Activated T-cell treated with anti-CD3 and anti-CD28 coated beads, Interleukin-2, amount 50 U/mL, for 4 hours (primary cell): ENCODE results near the gene LHPP. TPM values are rescaled to one million over a fixed set of nuclear protein-coding genes. Genes with fewer than 3 reads are reported as not detected.

Experiments used
- ATAC-seq, 2 donors: fragments of 200-7000 bp; cut with Tn5 transposase; one replicate each; pipeline ENCODE4 v1.10.0; 2021
- DNase-seq: peaks from one replicate; pipeline ENCODE4 v3.0.0-alpha.2; 2020
- H3K27me3 Mint-ChIP-seq: one replicate; pipeline ENCODE4 v1.8.0; 2021; ENCODE audit warnings: low read depth, mixed read lengths
- H3K36me3 Mint-ChIP-seq: one replicate; pipeline ENCODE4 v1.8.0; 2022; ENCODE audit warnings: mixed read lengths; ENCODE audit not compliant: insufficient read depth
- H3K4me1 Mint-ChIP-seq: one replicate; pipeline ENCODE4 v1.8.0; 2021; ENCODE audit warnings: low read depth, mixed read lengths
- H3K4me3 Mint-ChIP-seq: one replicate; pipeline ENCODE4 v1.8.0; 2021; ENCODE audit warnings: mild to moderate bottlenecking, moderate library complexity, mixed read lengths
- H3K9me3 Mint-ChIP-seq: one replicate; pipeline ENCODE4 v1.8.0; 2021; ENCODE audit warnings: mixed read lengths
- total RNA-seq, 3 donors: library from RNA; stranded (reverse); gene quantifications; one replicate each; pipeline ENCODE4 v1.2.1, GENCODE V29; 2021

The LHPP gene
- total RNA-seq, 3 donors from 2014 or later: 2.5 to 3.3 (median 3.2) TPM

DNA sequence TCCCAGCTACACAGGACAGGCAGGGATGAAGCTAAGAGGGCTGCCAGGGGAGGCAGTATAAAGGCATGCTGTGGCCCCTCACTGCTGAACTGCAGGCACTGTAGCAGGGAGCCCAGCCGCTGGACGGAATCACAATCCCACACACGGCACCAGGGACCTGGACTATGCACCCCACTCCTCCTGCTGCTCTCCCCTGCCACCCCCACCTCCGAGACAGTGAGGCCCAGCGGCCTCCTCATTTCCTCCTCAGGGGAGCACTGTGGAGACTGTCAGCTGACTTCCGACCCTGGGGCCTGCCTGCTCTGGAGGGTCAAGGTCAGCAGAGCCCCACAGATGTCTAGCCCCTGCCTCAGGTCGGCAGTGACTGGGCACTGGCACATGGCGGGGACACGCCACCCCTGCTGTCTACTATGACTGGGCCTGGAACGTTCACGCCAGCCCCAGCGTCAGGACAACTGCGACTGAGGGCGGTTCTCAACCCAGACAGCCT is 189.8 kb downstream of the LHPP start:
- Mint-ChIP-seq H3K9me3 (no peaks in the 10 kb centered on the region), H3K36me3 (peaks cover 4% of the 10 kb centered on the region), H3K4me3 (peak overlapping the region; percentile 55), H3K4me1 (peaks cover 96% of the 10 kb centered on the region), H3K27me3 (no peaks in the 10 kb centered on the region)
- DNase-seq: no peak
- peak in 1 of 2 donors; percentile 24 for ATAC-seq

GRCh38 chr10:124652200-124652599 is 190.6 kb downstream of the LHPP start:
- no peak for DNase-seq
- H3K4me3 Mint-ChIP-seq: peak overlapping the region; percentile 1
- no peak for ATAC-seq
- H3K9me3 Mint-ChIP-seq: no peaks in the 10 kb centered on the region
- H3K4me1 Mint-ChIP-seq: peaks cover 92% of the 10 kb centered on the region
- H3K27me3 Mint-ChIP-seq: no peaks in the 10 kb centered on the region
- peaks cover 4% of the 10 kb centered on the region for H3K36me3 Mint-ChIP-seq

DNA sequence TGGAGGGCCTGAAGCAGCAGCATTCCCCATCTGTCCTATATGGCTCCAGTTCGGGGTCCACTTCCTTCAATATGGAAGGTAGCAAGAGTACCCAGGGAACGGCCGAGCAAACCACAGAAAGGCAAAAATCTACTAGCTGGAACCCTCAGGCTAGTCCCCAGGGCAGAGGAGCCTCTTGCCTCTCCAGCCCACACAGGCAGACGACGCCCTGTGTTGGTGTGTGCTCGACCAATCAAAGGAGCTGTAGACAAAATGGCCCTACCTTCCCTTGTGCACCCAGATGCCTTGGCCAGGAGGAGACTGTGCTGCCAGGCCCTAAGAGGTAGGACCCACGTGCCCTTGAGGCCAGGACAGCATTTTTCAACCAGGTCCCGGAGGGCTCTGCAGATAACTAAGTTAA is 191.1 kb downstream of the LHPP start:
- Mint-ChIP-seq H3K36me3 (peaks cover 4% of the 10 kb centered on the region), H3K9me3 (no peaks in the 10 kb centered on the region), H3K4me1 (peaks cover 92% of the 10 kb centered on the region), H3K4me3 (no peak overlapping the region), H3K27me3 (no peaks in the 10 kb centered on the region)
- ATAC-seq (no peak), DNase-seq (no peak)

GRCh38 chr10:124653311-124653710 is 191.7 kb downstream of the LHPP start:
- Mint-ChIP-seq H3K4me1 (peaks cover 92% of the 10 kb centered on the region), H3K9me3 (no peaks in the 10 kb centered on the region), H3K27me3 (no peaks in the 10 kb centered on the region), H3K36me3 (peaks cover 4% of the 10 kb centered on the region), H3K4me3 (no peak overlapping the region)
- no peak for ATAC-seq
- no peak for DNase-seq

DNA sequence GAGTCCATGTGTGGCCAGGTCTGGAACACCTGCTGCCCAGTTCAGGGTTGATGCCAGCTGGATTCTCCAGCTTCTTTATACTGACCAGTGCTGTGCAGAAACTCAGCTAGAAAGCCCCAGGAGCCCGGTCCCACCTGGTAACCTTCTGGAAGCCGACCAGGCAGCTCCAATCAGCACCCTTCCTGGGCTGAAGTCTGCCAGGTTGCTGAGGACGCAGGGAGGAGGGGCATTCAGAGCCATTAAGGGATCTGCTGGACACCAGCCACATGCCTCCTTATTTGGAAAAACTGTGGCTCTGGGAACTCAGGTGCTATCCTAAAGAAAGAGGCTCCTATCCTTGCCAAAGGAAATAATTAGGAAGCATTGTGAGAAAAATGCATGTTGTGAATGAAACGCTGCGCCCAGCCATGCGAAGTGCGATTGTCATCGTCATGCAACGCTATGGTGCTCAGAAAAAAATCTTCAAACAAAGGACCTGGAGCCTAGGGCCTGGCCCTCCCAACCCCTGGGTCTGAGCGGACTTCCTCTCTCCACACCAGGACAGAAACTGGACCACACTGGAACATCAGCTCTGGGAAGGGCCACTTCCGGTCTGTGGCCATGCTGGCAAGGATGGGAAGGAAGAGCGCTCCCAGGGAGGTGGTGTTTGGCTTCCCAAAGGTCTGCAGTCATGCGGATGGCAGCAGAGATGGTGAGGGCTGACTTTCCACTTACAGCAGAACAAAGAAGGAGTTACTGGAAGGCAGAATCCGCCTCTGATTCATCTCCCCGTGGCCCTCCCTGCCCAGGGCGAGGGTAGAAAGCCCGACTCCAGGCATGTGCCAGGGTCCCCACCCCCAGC is 192.4 kb downstream of the LHPP start:
- Mint-ChIP-seq H3K27me3 (no peaks in the 10 kb centered on the region), H3K36me3 (peaks cover 4% of the 10 kb centered on the region)

DNA sequence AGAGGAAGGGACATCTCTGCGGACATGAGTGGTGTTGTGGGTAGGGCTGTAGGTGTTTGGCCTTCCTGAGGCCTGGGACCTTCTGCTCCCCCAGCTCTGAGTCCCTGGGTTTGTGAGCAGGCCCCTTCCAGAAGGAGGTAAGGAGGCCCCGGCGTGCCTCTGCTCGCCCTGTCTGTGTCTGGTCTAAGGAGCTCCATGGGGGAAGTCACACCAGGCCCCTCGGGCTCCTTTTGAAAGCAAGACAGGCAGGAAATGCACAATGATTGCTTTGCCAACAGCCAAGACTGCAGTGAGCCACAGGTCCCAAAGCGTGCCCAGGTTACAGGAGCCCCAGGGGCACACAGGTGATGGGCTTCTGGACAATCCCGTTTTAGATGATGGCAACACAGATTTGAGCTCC is 193.1 kb downstream of the LHPP start:
- peaks cover 92% of the 10 kb centered on the region for H3K4me1 Mint-ChIP-seq
- H3K27me3 Mint-ChIP-seq: no peaks in the 10 kb centered on the region
- H3K36me3 Mint-ChIP-seq: peaks cover 4% of the 10 kb centered on the region
- H3K4me3 Mint-ChIP-seq: no peak overlapping the region
- DNase-seq: no peak
- ATAC-seq: no peak
- H3K9me3 Mint-ChIP-seq: no peaks in the 10 kb centered on the region

More for the DNA sequence above, 192.4 kb downstream of the LHPP start:
- Mint-ChIP-seq H3K4me1 (peaks cover 92% of the 10 kb centered on the region), H3K4me3 (no peak overlapping the region), H3K9me3 (no peaks in the 10 kb centered on the region)
- DNase-seq (no peak), ATAC-seq (no peak)

DNA sequence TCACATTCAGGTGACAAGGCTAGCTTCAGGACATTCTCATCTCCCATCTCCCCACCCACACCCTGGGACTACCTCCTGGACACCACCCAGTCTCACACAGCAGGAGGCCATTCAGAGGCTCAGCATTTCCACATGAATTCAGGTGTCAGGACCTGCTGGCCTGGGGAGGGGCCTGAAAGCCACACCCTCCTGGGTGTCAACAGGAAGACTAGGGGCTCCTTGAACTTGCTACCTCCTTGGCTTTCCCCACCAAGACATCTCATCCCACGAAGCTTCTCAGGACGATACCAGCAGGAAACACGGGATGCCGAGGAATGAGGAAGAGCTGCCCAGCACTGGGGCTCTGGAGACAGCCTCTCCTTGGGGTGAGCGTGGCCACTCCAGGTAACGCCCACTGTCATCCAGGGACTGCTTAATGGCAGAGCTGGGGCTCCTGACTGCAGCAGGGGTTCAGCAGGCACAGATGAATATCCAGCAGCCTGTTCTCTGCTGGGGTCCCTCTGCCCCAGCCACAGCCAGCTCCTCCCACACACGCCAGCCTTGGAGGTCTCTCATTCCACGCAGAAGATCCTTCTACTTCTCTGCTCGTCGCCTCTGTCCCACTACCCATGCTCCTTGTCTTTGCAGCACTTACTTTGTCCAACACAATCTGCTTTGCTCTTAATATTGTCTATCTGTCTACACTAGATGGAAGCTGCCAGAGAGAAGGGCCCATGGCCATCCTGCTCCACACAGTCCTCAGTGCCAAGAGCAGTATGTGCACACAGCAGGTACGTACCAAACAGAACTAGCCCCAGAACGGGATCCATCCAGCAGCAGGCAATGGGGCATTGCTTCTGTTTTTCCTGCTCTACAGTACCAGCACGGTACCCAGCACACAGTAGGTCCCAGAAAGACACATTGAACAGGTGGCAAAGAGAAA is 193.8 kb downstream of the LHPP start:
- Mint-ChIP-seq H3K9me3 (no peaks in the 10 kb centered on the region), H3K4me1 (peaks cover 92% of the 10 kb centered on the region), H3K4me3 (no peak overlapping the region), H3K27me3 (no peaks in the 10 kb centered on the region), H3K36me3 (peaks cover 4% of the 10 kb centered on the region)
- DNase-seq (no peak), ATAC-seq (no peak)

GRCh38 chr10:124656113-124656490 is 194.5 kb downstream of the LHPP start:
- Mint-ChIP-seq H3K4me3 (no peak overlapping the region), H3K36me3 (peaks cover 7% of the 10 kb centered on the region), H3K27me3 (no peaks in the 10 kb centered on the region), H3K9me3 (no peaks in the 10 kb centered on the region), H3K4me1 (peaks cover 90% of the 10 kb centered on the region)
- ATAC-seq (no peak), DNase-seq (no peak)

GRCh38 chr10:124656541-124656940 is 194.9 kb downstream of the LHPP start:
- no peak for DNase-seq
- Mint-ChIP-seq H3K27me3 (no peaks in the 10 kb centered on the region), H3K4me3 (no peak overlapping the region), H3K4me1 (peaks cover 89% of the 10 kb centered on the region), H3K36me3 (peaks cover 8% of the 10 kb centered on the region), H3K9me3 (no peaks in the 10 kb centered on the region)
- no peak for ATAC-seq

DNA sequence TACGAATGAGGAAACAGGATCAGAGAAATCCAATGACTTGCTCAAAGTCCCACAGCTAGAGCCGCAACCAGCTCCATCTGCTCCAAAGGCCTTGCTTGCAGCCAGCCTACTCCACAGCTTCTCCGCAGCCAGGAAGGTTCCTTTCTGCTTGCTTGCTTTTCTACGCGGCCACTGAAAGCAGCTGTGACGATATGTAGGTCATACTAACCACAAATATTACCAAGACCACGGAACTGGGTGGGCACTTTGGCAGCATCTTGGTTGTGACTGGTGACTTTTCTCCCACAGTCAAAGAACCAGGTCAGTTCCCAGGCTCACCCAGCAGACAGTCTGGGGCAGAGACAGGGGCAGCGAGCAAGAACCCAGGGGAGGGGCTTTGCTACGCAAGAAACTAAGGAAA is 196.2 kb downstream of the LHPP start:
- Mint-ChIP-seq H3K9me3 (no peaks in the 10 kb centered on the region), H3K36me3 (peaks cover 8% of the 10 kb centered on the region), H3K4me3 (peak overlapping the region; percentile 56), H3K4me1 (peaks cover 83% of the 10 kb centered on the region), H3K27me3 (no peaks in the 10 kb centered on the region)
- ATAC-seq (peak in 1 of 2 donors; percentile 33), DNase-seq (no peak)

- peaks cover 75% of the 10 kb centered on the region for H3K4me1 Mint-ChIP-seq
- peaks cover 8% of the 10 kb centered on the region for H3K36me3 Mint-ChIP-seq
- H3K9me3 Mint-ChIP-seq: no peaks in the 10 kb centered on the region
- ATAC-seq (no peak), DNase-seq (no peak)
- H3K4me3 Mint-ChIP-seq: no peak overlapping the region
- no peaks in the 10 kb centered on the region for H3K27me3 Mint-ChIP-seq
Measured at GRCh38 chr10:124658591-124659242, 197.1 kb downstream of the LHPP start.

DNA sequence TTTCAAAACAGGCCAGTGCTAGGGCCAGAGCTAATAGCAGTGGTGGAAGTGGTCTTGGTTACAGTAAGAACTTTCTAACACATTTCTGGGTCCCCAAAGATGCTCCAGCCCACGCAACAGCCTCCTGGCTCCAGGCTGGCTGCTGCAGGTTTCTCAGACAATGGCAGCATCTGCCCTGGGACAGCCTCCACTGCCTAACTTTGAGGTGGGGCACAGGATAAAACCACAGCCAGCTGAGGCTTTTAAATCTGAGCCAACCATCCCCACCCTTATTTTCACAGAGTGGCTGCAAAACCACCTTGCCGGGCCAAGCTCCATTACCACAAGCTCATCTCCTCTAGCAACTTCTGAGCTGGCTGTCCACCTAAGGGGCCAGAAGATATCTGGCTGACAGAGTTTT is 197.8 kb downstream of the LHPP start:
- Mint-ChIP-seq H3K27me3 (no peaks in the 10 kb centered on the region), H3K4me1 (peaks cover 71% of the 10 kb centered on the region), H3K36me3 (peaks cover 8% of the 10 kb centered on the region), H3K9me3 (no peaks in the 10 kb centered on the region), H3K4me3 (no peak overlapping the region)
- ATAC-seq: no peak
- no peak for DNase-seq

DNA sequence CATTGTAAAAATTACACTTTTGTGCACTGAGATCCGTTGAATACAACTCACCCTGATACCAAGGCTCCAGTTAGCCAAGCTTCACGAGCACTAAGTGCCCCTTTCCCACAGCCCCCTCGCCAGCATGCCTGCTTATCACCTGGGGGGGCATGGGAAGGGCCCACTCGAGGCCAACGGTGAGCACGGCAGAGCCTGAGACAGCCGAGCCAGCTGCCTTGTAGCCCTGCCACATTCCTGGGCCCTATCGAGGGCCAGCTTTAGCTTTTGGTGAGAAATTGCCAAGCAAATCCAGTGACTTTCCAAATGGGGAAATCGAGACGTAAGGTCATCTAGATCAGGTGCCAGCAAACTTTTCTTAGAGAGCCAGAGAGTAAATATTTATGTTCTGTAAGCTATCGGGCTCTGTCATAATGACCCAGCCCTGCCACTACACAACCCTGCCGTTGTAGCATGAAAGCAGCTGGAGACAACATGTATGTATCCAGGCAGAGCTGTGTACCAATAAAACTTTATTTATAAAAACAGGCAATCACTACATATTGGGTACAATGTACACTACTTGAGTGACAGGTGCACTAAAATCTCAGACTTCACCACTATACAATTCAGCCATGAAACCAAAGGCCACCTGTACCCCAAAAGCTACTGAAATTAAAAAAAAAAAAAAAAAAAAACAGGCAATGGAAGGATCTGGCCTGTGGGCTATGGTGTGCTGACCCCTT is 198.9 kb downstream of the LHPP start:
- H3K27me3 Mint-ChIP-seq: no peaks in the 10 kb centered on the region
- no peaks in the 10 kb centered on the region for H3K9me3 Mint-ChIP-seq
- H3K36me3 Mint-ChIP-seq: peaks cover 13% of the 10 kb centered on the region
- ATAC-seq (no peak), DNase-seq (no peak)
- H3K4me1 Mint-ChIP-seq: peaks cover 67% of the 10 kb centered on the region
- H3K4me3 Mint-ChIP-seq: no peak overlapping the region
